AG08396 (cell line): ENCODE data around the gene TRAP1.

ENCODE experiments used
- DNase-seq: peaks from one replicate; pipeline ENCODE4 v3.0.0; 2012; ENCODE audit warnings: low spot score, mixed read lengths

TRAP1 gene

DNA sequence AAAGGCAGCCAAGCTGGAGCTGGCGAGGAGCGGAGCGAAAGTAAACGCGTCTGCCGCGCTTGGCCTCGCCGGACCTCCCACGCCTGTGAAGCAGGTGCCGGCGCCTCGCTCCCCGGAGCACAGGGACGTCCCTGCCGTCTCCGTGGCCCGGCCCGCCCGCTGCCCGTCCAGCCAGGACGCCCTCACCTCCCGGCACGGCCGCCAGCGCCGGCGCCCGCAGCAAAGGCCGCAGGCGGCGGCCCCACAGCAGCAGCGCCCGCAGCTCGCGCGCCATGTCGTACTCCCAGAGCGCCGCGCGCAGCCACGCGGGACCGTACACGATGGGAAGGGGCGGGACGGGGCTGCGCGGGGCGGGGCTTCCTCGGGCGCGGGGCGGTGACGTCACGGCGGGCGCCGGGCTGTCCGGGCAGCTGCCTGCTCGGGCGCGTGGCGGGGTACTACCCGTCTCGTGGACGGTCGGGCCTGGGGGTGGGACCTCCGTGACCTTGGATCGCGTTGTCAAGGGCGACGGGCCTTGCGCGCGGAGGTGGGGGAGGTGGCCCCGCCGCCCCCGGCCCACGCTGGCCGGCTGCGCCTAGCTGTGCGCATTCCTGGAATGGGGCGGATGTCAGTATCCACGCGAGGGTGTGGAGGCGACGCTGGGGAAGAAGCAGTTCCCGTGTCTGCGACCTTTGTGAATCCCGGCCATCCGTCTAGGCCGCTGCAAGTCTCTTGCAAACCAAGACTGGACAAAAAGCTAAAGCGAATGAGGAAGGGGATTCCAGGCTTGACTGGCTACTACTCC is at the start of gene TRAP1:
Gene TRAP1, minus strand, starts transcription at position 290 of the 784 bp plus-strand sequence. Its CDS starts 16 bp downstream, at position 274.
- DNase-seq, result peak; percentile 98

DNA sequence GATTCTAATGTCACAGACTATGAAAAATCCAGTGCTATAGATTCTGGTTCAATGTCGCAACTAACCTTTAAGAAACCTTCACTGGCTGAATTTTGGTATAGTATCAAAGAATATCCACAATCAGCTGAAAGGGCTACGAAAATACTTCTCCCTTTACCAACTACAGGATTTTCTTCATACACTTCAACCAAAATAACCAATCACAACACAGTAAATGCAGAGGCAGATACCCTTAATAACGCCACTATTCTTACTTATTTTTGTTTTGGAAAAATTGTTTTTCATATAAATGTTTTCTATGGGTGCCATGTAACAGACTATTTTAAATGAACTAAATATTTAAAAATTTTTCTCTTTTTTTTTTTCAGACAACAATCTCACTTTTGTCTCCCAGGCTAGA is 48.9 kb upstream of the TRAP1 start:
- no peak for DNase-seq

DNA sequence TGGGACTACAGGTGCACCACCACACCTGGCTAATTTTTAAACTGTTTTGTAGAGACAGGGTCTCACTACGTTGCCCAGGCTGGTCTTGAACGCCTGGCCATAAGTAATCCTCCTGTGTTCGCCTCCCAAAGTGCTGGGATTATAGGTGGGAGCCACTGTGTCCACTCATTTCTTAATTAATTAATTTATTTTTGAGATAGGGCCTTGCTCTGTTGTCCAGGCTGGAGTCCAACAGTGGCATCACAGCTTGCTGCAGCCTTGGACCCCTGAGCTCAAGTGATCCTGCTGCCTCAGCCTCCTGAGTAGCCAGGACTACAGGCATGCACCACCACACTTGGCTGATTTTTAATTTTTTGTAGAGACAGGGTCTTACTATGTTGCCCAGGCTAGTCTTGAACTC is 47.1 kb upstream of the TRAP1 start:
- no peak for DNase-seq

DNA sequence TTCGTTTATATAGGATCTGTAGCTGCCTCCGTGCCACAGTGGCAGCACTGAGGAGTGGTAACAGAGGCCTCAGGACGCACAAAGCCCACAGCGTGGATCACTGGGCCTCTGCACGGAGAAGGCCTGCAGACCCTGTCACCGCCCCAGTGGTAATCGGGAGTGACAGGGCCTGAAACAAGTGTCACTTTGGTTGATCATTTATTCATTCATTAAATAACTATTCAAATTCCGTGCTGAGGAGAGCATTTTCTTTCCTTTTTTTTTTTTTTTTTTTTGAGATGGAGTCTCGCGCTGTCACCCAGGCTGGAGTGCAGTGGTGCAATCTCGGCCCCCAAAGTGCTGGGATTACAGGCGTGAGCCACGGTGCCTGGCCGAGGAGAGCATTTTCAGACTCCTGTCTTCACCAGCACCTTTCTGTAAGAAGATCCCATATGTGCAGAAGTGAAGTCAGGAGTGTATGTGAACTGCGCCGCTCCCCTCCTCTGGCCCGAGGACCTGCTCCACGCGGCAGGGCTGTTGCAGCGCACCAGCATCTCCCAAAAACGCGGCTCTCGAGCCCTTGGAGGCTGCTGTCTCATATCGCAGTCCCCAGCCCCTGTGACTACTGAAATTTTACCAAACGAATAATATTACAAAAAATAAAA is 44.9 kb upstream of the TRAP1 start:
- DNase-seq, result no peak

DNA sequence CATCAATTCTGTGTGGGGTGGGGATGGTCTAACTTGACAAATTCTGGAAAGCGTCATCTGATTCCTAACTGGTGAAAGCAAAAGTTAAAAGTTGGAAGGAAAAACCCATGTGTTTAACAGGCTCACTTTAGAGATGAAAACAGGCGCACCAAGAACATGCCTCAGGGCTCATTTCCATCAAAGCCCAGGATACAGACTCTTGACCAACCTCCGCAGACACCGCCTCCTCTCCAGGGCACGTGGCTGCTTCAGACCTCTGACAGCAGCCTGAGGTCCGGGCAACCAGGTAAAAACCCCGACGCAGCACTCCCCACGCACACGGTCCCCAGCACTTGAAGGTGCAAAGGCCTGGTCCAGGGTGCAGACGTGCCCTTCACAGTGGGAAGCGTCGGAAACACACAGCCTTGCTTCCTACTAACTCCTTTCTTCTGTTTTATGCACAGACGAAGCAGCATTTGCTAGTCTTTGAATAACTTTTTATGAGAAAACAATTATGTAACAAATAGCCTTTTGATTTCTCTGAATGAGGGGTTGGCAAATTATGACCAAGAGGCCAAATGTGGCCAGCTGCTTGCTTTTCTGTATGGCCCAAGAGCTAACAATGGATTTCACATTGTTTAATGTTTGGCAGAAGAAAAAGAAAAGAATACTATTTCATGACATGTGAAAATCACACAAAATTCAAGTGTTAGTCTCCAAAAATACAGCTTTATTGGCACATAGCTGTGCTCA is 44.2 kb upstream of the TRAP1 start:
- DNase-seq, result no peak

DNA sequence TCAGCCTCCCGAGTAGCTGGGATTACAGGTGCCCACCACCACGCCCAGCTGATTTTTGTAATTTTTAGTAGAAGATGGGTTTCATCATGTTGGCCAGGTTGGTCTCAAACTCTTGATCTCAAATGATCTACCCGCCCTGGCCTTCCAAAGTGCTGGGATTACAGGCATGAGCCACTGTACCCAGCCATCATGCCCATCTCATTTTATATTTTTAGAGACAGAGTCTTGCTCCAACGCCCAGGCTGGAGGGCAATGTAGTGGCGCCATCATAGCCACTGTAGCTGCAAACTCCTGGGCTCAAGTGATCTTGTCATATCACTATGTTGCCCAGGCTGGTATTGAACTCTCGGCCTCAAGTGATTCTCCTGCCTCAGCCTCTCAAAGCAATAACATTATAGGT is 43.2 kb upstream of the TRAP1 start:
- no peak for DNase-seq

DNA sequence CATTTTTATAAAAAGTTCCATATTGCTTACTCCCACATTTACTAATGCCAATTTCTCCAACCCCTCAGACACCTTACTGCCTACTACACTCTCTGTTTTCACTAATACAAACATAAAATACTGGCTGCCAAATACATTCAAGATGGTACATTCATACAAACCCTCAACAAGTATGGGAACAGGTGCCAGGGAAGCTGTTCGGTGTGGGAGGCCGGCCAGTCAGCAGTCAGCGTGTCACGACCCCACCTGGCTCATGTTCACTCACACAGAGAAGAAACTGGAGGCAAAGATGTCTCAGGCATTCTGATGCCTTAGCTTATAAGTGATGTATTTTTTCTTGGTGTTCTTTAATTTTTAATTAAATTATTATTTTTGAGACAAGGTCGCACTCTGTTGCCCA is 42.4 kb upstream of the TRAP1 start:
- DNase-seq, result no peak

DNA sequence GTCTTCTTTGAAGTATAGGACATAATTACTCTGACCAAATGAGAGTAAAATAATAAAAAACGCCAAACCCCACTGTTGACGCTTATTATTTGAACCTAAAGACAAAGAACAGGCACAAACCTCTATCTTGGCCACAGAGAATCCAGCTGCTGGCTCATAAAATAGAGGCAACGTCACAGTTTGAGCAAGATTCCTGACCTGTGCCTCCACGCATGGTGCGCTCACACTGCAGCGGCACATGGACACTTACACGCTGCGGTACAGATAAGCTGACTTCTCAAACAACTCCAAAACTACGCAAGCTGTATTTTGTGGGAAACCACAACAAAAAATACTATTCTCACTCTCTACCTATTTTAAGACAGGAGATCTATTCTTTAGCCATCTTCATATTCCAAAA is 38.8 kb upstream of the TRAP1 start:
- no peak for DNase-seq

DNA sequence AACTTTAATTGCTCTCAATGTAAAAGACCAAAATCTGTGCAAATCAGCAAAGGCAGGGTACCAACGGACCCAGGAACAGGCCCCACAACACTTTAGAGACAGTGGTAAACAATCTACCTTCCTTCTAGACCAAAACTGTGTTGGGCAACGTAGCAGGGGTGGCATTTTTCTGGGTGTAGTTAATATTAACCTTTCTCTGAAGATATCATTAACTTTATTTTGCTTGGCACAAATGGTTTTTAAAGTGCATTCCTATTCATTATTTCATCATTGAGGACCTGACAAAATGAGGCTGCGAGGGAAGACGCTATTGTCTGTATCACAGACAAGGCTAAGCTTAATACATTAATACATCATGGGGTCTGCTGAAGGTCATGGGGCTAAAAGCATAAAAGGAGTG is 37.9 kb upstream of the TRAP1 start:
- no peak for DNase-seq

DNA sequence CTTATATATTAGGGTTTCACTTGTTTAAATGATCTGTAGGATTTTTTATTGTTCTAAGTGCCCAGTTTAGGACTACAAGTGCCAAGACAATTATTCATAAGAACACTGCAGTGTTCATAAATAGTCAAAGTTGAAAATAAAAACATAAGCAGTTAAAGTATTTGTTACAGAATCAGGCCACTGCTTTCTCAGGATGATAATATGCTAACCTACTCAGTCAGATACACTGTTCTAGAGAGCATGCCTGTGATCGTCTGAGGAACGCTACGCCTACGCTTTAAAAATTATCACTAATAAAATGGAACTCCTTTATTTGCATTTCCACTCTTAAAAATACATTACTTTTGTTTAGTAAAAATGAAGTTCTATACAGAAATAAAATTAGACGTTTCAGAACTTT is 37.4 kb upstream of the TRAP1 start:
- DNase-seq, result no peak

DNA sequence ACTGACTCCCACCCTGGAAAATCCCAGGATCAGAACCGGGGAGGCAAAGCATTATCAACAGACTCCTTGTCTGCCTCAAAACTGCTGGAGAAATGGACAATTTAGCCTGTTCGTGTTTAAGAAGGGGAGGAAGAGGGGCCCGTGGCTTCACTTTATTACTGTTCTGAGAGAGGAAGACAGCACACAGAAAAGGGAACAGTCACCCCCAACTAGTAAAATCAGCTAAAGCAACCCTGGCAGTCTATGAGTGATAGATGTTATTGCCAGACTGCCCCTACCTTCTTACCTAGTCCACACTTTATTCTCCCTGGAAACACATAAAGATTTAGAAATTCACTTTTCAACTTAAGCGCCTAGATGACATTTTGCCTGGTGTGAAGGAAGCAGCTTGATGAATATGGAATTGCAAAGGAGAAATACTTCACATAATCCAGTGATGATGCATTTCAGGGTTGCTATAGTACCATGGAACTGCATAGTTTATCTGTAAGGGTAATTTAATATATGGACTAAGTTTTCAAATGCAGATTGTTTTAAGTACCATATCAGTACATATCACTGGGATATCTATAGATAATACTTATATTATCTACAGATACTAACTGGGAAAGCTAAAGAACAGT is 36.9 kb upstream of the TRAP1 start:
- peak; percentile 42 for DNase-seq

DNA sequence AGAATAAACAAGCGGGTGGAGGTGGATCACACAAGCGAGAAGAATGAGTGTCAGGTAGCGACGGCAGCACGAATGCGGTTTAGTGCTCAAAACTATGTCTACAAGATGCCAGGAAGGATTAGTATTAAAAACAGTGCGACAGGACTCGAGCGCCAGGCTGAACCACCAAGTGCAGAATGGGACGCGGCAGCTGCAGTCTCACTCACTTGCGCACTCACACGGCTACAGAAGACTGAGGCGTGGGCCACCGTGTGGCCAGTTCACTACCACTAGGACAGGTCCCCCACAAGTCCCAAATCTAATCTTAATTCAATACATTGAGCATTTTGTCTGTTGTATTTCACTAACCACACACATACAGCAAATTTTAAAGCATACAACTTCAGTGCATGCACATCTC is 35.7 kb upstream of the TRAP1 start:
- no peak for DNase-seq

DNA sequence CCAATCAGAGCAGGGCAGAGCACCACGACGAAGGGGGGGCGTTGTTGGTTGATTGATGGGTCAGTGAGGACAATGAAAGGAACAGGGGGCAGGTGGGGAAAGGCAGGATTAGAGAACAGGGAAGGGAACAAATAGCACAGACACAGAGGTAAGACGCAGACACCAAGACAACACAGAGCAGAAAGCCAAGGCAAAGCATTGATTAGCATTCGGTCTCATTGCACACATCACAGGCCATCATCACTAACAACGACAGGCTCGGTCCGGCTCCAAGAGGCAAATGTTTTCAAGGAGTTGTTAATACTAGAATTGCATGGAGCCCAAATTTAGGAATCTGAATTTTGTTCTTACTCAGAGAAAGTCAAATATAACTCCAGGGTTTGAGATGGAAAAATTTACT is 34.6 kb upstream of the TRAP1 start:
- no peak for DNase-seq

DNA sequence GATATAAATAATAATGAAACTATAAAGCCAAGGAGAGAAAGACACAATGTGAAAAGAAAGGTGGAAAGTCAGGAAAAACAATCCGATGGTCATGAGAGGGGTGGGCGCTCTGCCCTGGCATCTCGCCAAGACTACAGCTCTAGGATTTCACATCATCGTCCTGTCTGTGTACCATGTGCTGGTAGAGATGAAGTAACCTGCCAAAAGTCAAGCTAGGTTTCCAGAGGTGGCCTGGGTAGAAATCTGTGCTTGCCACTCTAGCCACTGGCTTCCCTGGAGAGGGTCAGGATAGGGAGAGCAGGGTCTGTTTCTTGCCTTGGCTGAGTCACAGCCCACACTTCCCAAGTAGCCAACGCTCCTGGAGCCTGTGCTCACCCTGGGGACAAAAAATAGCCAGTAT is 31.0 kb upstream of the TRAP1 start:
- DNase-seq, result no peak

DNA sequence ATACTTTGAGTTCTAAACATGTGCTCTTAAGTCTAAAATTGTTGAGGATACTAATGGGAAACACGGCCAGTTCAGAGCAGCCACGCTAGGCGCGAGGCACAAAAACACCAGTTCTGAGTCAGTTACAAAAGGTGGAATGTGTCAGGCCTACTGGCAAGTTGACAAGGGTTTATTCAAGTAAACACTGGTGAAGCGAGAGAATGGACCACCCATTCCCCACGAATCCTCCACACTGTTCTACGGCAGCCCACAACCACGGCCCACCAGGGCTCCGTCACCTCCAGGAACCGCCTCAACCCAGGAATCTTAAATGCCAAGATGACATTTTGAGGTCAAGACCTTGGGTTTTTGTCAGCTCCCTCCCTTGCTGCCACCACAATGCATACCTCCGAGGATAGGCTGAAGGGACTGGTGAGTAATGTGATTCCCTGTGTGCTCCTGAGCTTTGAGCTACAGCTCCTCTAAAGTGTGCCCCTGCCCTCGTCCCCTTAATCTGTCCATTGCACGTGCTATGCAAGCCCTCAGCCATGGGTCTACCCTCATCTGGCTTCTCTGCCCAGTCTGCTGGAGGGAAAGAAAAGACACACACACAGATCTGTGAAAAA is 28.5 kb upstream of the TRAP1 start:
- DNase-seq, result peak; percentile 43

DNA sequence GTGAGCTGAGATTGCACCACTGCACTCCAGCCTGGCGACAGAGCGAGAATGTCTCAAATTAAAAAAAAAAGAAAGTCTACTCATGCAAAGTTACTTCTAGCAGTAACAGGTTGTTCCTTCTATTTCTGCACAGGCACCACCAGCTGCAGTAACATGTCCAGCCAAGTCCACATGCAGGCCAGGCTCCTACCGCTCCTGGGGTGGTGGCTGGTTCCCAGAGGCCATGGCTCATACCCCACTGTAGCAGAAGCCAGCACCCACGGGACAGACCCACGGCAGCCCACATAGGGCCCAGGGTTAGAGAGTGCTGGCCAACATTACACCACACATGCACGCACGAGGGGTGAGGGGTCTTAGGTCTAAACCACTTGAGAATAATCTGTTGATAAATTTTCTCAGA is 26.7 kb upstream of the TRAP1 start:
- no peak for DNase-seq

DNA sequence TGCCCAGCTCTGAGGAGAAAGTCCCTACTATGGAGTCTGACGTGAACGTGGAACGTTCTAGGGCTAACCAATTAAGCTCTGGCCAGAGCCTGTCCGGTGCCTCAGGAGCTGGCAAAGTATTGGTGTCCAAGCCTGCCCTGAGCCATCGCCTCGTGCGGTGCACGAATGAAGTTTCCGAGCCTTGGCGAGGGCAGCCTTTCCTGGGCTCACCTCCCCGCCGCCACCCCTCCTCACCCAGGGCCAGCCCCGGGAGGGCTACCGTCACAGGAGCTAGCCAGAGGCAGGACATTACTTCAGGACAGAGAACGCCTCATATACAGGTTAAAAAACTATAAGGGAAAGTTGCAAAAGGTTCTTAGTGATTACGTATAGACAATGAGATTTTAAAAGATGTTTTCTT is 23.6 kb upstream of the TRAP1 start:
- DNase-seq, result no peak

DNA sequence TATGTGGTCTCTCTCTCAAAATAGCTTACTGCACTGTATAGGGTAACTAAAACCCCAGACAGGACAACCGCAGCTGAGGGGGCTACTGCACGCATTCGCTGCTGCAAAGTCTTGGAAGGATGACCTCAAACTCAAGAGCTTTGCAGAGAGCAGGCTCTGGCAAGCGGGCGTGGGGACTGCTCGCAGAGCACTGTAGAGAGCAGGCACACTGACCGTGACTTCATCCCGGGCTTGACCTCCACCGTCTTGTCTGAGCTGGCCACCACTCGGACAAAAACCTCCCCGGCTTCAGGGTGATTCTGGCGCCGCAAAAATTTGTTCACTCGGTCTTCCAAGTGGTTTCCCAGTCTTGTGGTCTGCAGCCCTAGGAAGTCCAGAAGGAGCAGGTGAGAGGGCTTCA is 22.9 kb upstream of the TRAP1 start:
- no peak for DNase-seq

DNA sequence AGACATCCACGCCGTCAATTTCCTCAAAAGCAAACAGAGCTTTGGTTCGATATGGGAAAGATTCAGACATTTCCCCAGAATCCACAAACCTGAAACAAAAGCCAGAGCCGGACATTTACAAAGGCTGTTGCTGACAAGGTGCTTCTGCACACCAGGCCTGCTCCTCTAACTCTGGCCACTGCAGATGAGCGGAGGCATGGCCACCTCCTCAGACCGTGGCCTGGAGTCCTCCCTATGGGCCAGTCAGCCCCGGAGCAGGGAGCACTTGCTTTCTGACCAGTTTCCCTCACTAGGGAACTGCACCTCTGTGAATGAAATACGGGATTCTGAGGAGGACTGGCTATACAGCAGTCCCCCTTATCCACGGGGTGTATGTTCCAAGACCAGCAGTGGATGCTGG is 22.3 kb upstream of the TRAP1 start:
- DNase-seq, result no peak

DNA sequence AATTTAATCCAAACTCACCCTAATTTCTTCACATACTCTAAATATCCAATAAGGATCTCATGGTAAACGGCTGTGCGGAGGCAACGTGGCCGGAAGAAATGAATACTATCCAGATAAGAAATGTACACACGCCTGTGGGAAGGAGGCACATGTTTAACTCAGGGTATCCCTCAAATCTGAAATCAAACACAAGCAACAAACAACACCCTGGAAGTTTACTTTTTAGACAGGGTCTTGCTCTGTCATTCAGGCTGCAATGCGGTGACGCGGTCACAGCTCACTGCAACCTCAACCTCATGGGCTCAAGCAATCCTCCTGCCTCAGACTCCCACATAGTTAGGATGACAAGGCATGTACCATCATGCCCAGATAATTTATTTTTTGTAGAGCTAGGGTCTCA is 21.2 kb upstream of the TRAP1 start:
- DNase-seq, result no peak

DNA sequence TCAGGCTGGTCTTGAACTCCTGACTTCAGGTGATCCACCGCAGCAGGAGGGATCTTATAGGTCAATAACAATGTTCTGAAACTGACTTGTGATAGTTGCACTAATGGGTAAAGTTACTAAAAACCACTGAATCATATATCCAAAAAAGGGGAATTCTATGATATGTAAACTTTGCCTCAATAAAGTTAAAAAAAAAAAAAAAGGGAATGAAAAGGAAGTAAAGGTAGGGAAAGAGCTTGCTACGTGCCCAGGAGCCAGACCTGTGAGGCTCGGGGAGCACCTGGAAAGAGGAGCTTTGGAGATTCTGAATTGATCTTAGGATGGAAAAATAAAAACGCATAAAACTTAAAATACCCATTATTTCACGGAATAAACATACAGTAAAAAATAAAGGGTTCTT is 20.8 kb upstream of the TRAP1 start:
- DNase-seq, result no peak

DNA sequence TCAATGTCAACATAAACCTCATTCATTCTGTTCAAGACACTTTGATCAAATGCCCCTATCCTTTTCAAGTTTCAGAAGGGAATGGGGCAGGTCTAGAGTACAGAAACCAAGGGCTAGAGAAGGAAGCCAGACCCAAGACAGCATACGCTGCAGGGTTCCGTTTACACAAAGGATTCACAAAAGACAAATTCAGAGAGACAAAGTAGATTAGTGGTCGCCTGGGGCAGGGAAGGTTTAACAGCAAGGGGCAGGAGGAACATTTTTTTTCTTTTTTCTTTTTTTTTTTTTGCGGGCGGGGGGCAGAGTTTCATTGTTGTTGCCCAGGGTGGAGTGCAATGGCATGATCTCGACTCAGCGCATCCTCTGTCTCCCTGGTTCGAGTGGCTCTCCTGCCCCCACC is 19.9 kb upstream of the TRAP1 start:
- DNase-seq, result no peak
